ENCODE results near the gene DBN1. TPM values are rescaled to one million over a fixed set of nuclear protein-coding genes. Genes with fewer than 3 reads are reported as not detected.

DBN1 gene
- total and polyA plus RNA-seq, 9 of the 15 experiments (the other 6 are each of a cell fraction or from before 2014, with no cell fraction given) = 0.25 to 87.2 (median 27.9) TPM

DNA sequence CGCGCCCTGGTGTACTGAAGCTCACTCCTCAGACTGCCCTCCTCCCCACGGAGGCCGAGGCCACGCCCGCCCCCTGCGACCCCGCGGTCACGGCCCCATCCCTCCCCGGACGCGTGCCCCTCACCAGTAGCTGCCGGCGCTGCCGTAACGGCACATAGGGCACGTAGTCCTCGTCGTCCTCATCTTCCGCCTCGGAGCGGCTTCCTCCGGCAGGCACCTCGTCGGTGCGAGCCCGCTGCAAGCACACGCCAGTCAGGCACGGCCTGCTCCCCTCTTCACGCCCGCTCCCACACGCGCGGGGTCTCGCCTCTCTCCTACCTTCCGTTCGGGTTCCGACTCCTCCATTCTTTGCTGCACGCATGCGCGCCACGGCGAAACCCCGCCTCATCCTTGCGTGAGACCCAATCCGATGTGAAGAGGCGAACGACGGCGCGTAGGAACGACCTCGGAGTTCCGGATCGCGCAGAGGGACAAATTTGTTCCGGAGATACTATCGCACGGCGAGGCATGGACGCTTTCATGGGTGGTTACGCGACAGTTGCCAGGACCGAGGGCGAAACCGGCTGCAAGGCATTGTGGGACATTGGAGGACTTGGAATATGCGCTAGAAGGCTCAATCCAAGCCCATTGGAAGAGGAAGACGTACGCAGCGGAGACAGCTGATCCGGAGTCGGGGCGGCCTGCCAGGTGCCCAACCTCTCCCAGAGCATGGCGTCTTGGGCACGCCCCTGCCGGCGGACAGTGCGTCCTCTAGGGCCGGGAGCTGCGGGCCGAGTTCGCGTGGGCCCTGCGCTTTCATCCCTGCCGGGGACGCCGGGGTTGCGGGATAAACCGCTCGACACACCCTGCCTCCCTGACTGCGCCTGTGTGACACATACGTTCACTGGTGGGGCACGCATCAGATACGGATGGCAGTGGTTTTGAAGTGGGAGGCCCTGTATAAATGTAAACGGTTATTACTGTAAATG lies 43.5 kb upstream of the DBN1 start, which contains the start of gene DDX41:
Gene DDX41 (minus strand): TSS at position 361 of the 968 bp plus-strand sequence. CDS start 16 bp downstream, at position 345.
- intact Hi-C loops (cut with micrococcal nuclease) = loop anchor here (2.0 kb wide), 1 partner anchor 28 kb away; no protein-coding TSS in a partner anchor
- Histone ChIP-seq H4K20me1 (replicated peaks; ENCODE audit: control insufficient read depth, insufficient read depth, low read length) (no peaks in the 10 kb centered on the region; the same call in 1 of the 2 replicates), H2AFZ (ENCODE audit: low read depth, low read length) (peak within 1 kb of the TSS; percentile 91)
- peak; percentile 52 for TF ChIP-seq GABPA (tag; conservative IDR thresholded peaks at IDR 0.05; ENCODE audit: low read depth)
- TF ChIP-seq RAD21 (CRISPR knock-in tag; conservative IDR thresholded peaks at IDR 0.05 in 1 of 2, IDR thresholded peaks at IDR 0.05 in 1 of 2) = peak in 1 of 2 experiments; percentile 1; a peak in 1 of 4 replicates
- no peak for TF ChIP-seq THRAP3 (IDR thresholded peaks at IDR 0.05; ENCODE audit: borderline replicate concordance)
- peak; percentile 47 for TF ChIP-seq TAF9B (IDR thresholded peaks at IDR 0.05; ENCODE audit: partially characterized antibody)
- peak; percentile 91 to 94 for TF ChIP-seq SIN3A (IDR thresholded peaks at IDR 0.05; ENCODE audit: borderline replicate concordance in 2 of 2, control insufficient read depth in 1 of 2, low read depth in 2 of 2, low read length in 2 of 2)
- TF ChIP-seq ZBTB7A (IDR thresholded peaks at IDR 0.05; ENCODE audit: borderline replicate concordance, control insufficient read depth, low read depth, low read length) = peak; percentile 41; the same call in 1 of the 2 replicates
- peak; percentile 73 for TF ChIP-seq KDM5B (IDR thresholded peaks at IDR 0.05; ENCODE audit: insufficient replicate concordance, low read depth, low read length)
- TF ChIP-seq POLR2A (conservative IDR thresholded peaks at IDR 0.05) = peak; percentile 94
- 0 out of 2 replicates have a peak, but pooled peaks have one; percentile 24 for TF ChIP-seq ZFP91 (CRISPR knock-in tag; IDR thresholded peaks at IDR 0.05)
- peak; percentile 97 for TF ChIP-seq ARID4B (CRISPR knock-in tag; IDR thresholded peaks at IDR 0.05)
- TF ChIP-seq FOXJ2 (tag; IDR thresholded peaks at IDR 0.05) = peak; percentile 68; the same call in 1 of the 2 replicates
- 0 out of 2 replicates have a peak, but pooled peaks have one; percentile 36 for TF ChIP-seq ARID1B (IDR thresholded peaks at IDR 0.05)
- peak; percentile 76; the same call in 1 of the 2 replicates for TF ChIP-seq ESRRA (IDR thresholded peaks at IDR 0.05; ENCODE audit: borderline replicate concordance, low read depth)

More for the DNA sequence above, 43.5 kb upstream of the DBN1 start, which contains the start of gene DDX41:
- Histone ChIP-seq H3K4me2 (ENCODE audit: insufficient read depth, low read length) (peak within 1 kb of the TSS; percentile 96), H3K79me2 (ENCODE audit: control insufficient read depth, insufficient read depth, low read length) (peaks cover 39% of the 10 kb centered on the region), H3K4me3 (peak within 1 kb of the TSS; percentile 77), H3K27me3 (ENCODE audit: control insufficient read depth in 2 of 2, insufficient read depth in 2 of 2, low read length in 2 of 2) (no peaks in the 10 kb centered on the region), H3K27ac (ENCODE audit: extremely low read depth, low read depth, low read length) (peak within 1 kb of the TSS; percentile 79), H3K9ac (ENCODE audit: insufficient read depth in 1 of 2, low read depth in 2 of 2, low read length in 2 of 2) (peak within 1 kb of the TSS; percentile 82 to 99), H3K4me1 (replicated peaks in 1 of 2; ENCODE audit: control insufficient read depth in 2 of 2, insufficient read depth in 2 of 2, low read length in 2 of 2) (peaks cover 9 to 42% of the 10 kb centered on the region in 2 experiments; a peak in 4 of 5 replicates), H3K9me1 (ENCODE audit: control insufficient read depth, insufficient read depth, low read length) (no peaks in the 10 kb centered on the region), H3K9me3 (replicated peaks; ENCODE audit: control insufficient read depth, insufficient read depth, low read depth, low read length) (no peaks in the 10 kb centered on the region), H3K36me3 (ENCODE audit: control insufficient read depth, insufficient read depth, low read length) (peaks cover 73% of the 10 kb centered on the region)
- WGBS (ENCODE audit: insufficient coverage, low coverage, missing lambda C conversion rate) = under 1% methylated on average over 94 of the region's 96 CpGs
- FAIRE-seq (peak; percentile 100), ATAC-seq (peak; percentile 92), DNase-seq (ENCODE audit: extremely low read depth in 1 of 4, low spot score in 3 of 4) (peak; percentile 93 to 99 (median 96))
- TSS peak; percentile 86 for BruUV-seq (replicated peaks)
- CTCF ChIA-PET (ENCODE audit: low intra/inter-chr PET ratio) = no interaction called here
- POLR2A ChIA-PET = interaction anchor here (0.6 to 3.1 kb wide), 7 partner anchors 8 to 682 kb away, joined by 3 to 12 read pairs (median 4); no protein-coding TSS in a partner anchor
- in situ Hi-C loops (cut with MboI) = no loop called here

Data from K562 (cell line).